ENCODE results near the gene ALDH9A1. TPM values are rescaled to one million over a fixed set of nuclear protein-coding genes. Genes with fewer than 3 reads are reported as not detected.

Gene ALDH9A1
- total and polyA plus RNA-seq, 2 of the 8 experiments (the other 6 are each of a cell fraction or from before 2014, with no cell fraction given): 57.6 to 63.8 TPM

- Histone ChIP-seq H3K79me2 (ENCODE audit: control insufficient read depth in 1 of 2, insufficient read depth in 2 of 2, low read length in 2 of 2) (peaks cover 0 to 10% of the 10 kb centered on the region in 2 experiments; a peak in 2 of 4 replicates), H3K4me1 (replicated peaks in 1 of 4; ENCODE audit: control insufficient read depth in 3 of 4, insufficient read depth in 4 of 4, low read length in 3 of 4) (peaks cover 0 to 6% (median 0%) of the 10 kb centered on the region in 4 experiments; a peak in 1 of 7 replicates), H3K18ac (ENCODE audit: extremely low read depth, low read length) (no peak overlapping the region), H3K23me2 (ENCODE audit: low read depth, low read length) (no peaks in the 10 kb centered on the region), H4K91ac (replicated peaks; ENCODE audit: insufficient read length, low read length) (no peak overlapping the region), H2AK5ac (ENCODE audit: low read depth, low read length) (no peak overlapping the region), H4K5ac (ENCODE audit: insufficient read length, low read depth, low read length) (no peak overlapping the region), H3K4me3 (ENCODE audit: extremely low read depth in 1 of 4, insufficient read depth in 2 of 4, low read depth in 3 of 4, low read length in 4 of 4) (no peak overlapping the region), H3K27me3 (replicated peaks in 1 of 4; ENCODE audit: control insufficient read depth in 3 of 4, extremely low read depth in 1 of 4, insufficient read depth in 3 of 4, low read length in 3 of 4) (no peaks in the 10 kb centered on the region), H3K14ac (ENCODE audit: insufficient read length) (no peak overlapping the region), H2AFZ (ENCODE audit: low read length) (no peak overlapping the region), H3K4me2 (ENCODE audit: insufficient read depth in 1 of 2, low read depth in 2 of 2, low read length in 2 of 2) (no peak overlapping the region), H4K20me1 (replicated peaks in 1 of 2; ENCODE audit: control insufficient read depth in 1 of 2, insufficient read depth in 2 of 2, low read length in 2 of 2) (peaks cover 0 to 2% of the 10 kb centered on the region in 2 experiments), H3K56ac (replicated peaks; ENCODE audit: insufficient read length, low read depth, low read length) (no peak overlapping the region), H2BK5ac (ENCODE audit: low read depth, low read length) (no peak overlapping the region), H2BK120ac (replicated peaks; ENCODE audit: low read depth, low read length) (no peak overlapping the region), H3K79me1 (ENCODE audit: low read depth, low read length) (no peaks in the 10 kb centered on the region; the same call in 1 of the 2 replicates), H4K8ac (ENCODE audit: extremely low read depth, insufficient read depth, low read length) (no peak overlapping the region), H3K9ac (replicated peaks in 1 of 4; ENCODE audit: extremely low read depth in 1 of 4, low read depth in 3 of 4, low read length in 3 of 4) (no peak overlapping the region), H3K4ac (replicated peaks; ENCODE audit: insufficient read length, low read depth, low read length) (no peak overlapping the region), H2BK15ac (ENCODE audit: low read length) (no peak overlapping the region), H3K27ac (ENCODE audit: low read depth, low read length) (no peak overlapping the region), H3K9me3 (ENCODE audit: insufficient read depth in 2 of 2, low read depth in 1 of 2, low read length in 1 of 2) (no peaks in the 10 kb centered on the region), H2BK20ac (ENCODE audit: low read length) (no peak overlapping the region), H3K36me3 (ENCODE audit: control insufficient read depth in 2 of 4, insufficient read depth in 4 of 4, low read length in 3 of 4) (no peaks in the 10 kb centered on the region; a peak in 2 of 8 replicates), H3K23ac (ENCODE audit: insufficient read length) (no peak overlapping the region), H2BK12ac (ENCODE audit: low read depth, low read length) (no peak overlapping the region)
- FAIRE-seq: no peak
- ChIA-PET POLR2A (ENCODE audit: partially characterized antibody) (interaction anchor here (1.6 kb wide), 1 partner anchor 12 kb away, joined by 4 read pairs; no protein-coding TSS in a partner anchor), CTCF (ENCODE audit: partially characterized antibody) (no interaction called here)
- TF ChIP-seq SIRT6 (IDR thresholded peaks at IDR 0.05; ENCODE audit: low read length) (no peak), POU5F1 (IDR thresholded peaks at IDR 0.05; ENCODE audit: low read depth, low read length) (no peak), CHD2 (IDR thresholded peaks at IDR 0.05; ENCODE audit: low read length) (no peak), EGR1 (IDR thresholded peaks at IDR 0.05; ENCODE audit: borderline replicate concordance, low read depth, low read length) (no peak), SUZ12 (IDR thresholded peaks at IDR 0.05; ENCODE audit: low read length) (no peak), CBX5 (IDR thresholded peaks at IDR 0.05; ENCODE audit: low read depth, low read length) (no peak), TAF1 (IDR thresholded peaks at IDR 0.05; ENCODE audit: low read depth, low read length) (no peak), MAX (IDR thresholded peaks at IDR 0.05) (no peak), SP1 (IDR thresholded peaks at IDR 0.05; ENCODE audit: low read depth, low read length) (no peak), KDM4A (IDR thresholded peaks at IDR 0.05; ENCODE audit: low read depth, low read length, severe bottlenecking) (no peak), E2F6 (IDR thresholded peaks at IDR 0.05) (no peak)
- no peak for DNase-seq (ENCODE audit: low read depth in 1 of 2, low spot score in 2 of 2)
- WGBS, 2 experiments (ENCODE audit: extremely low coverage in 1 of 2, insufficient coverage in 1 of 2, insufficient read length in 1 of 2, insufficient replicate concordance in 2 of 2, low coverage in 1 of 2, low lambda C conversion rate in 2 of 2, missing lambda C conversion rate in 1 of 2): 94% methylated on average over 2 of the region's 2 CpGs; no CpG with 5 or more reads in 1 of the 2 experiments
Observed at GRCh38 chr1:165641231-165641987, 57.0 kb downstream of the ALDH9A1 start.

Data from H1 (cell line).